Activated CD8-positive, alpha-beta memory T cell treated with anti-CD3 and anti-CD28 coated beads for 36 hours (primary cell): Measurements from ENCODE around the gene MED15. TPM values are rescaled to one million over a fixed set of nuclear protein-coding genes. Genes with fewer than 3 reads are reported as not detected.
"Not testable (repeated sequence)": the region's sequence is repeated elsewhere in the genome, so short reads cannot be mapped to it uniquely, and the experiment has no call there.

Experiments
- CTCF ChIA-PET: fragments of 350-600 bp; sonication (Branson Sonifier 250); formaldehyde crosslinking; loops from one replicate; lab custom pipeline; 2021; ENCODE audit warnings: antibody characterized with exemption; lab: Charles Lee
- POLR2A ChIA-PET: fragments of 350-600 bp; sonication (Branson Sonifier 250); formaldehyde crosslinking; loops from one replicate; lab custom pipeline; 2021; ENCODE audit warnings: antibody characterized with exemption; lab: Charles Lee
- total RNA-seq, 2 experiments: library from RNA; stranded (reverse); gene quantifications; one replicate each; pipeline ENCODE4 v1.2.3, GENCODE V29; 2021

MED15 gene
- total RNA-seq, 2 experiments from 2014 or later, result 84.2 to 90.1 TPM

DNA sequence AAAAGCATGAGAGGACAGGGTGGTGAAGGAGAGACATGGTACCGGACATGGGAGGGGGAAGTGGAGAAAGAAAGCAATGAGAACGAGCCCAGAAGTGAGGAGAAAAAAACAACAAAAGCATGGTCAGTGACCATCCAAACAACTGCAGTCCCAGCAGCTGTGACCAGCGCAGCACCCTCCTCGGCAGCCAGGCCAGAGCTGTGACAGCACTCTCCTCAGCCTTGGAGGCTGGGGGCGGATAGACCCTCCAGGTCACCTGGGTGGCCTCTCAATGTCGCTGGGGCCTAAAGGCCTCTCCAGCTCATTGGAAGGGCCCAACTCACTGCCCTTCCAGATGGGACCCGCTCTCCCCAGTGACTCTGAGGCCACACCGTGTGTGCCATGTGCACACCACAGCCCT is 103.3 kb downstream of the MED15 start:
- ChIA-PET CTCF (interaction anchor here (0.8 kb wide), 1 partner anchor 9 kb away, joined by 3 read pairs; no protein-coding TSS in a partner anchor), POLR2A (no interaction called here)

DNA sequence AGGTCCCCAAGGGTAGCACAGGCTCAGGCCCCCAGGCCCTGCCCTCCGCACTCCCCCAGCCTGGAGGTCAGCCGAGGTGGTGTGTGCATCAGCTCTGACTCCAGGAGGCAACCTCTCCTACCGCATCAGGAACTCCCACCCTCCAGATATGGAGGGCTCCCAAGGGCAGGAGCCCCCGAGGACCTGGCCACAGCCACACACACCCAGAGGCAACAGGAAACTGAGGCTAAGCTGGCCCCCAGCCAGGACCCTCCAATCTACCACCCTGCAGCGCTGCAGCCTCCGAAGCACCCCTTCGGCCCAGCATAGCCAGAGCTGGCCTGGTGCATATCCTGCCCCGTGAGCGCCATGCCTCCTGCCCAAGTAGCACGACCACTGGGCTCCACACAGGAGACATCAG is 104.0 kb downstream of the MED15 start:
- POLR2A ChIA-PET, result no interaction called here
- CTCF ChIA-PET, result interaction anchor here (0.5 to 0.8 kb wide), 2 partner anchors 8 to 83 kb away, joined by 3 read pairs; no protein-coding TSS in a partner anchor

GRCh38 chr22:20613301-20613700 is 105.9 kb downstream of the MED15 start:
- POLR2A ChIA-PET, result no interaction called here
- CTCF ChIA-PET, result interaction anchor here (1.0 kb wide), 1 partner anchor 10 kb away, joined by 4 read pairs; no protein-coding TSS in a partner anchor

DNA sequence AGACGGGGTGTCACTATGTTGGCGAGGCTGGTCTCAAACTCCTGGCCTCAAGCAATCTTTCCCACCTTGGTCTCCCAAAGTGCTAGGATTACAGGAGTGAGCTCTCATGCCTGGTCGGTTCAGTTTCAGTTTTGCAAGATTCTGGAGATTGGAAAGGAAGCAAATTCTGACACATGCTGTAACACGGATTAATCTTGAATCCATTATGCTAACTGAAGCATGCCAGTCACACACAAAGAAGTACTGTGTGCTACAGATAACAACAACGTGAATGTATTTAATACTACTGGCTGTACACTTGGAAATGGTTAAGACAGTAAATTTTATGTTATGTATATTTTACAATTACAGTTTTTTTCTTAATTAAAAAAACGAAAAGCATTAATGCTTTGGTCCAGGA is 107.6 kb downstream of the MED15 start:
- ChIA-PET POLR2A (no interaction called here), CTCF (no interaction called here)

DNA sequence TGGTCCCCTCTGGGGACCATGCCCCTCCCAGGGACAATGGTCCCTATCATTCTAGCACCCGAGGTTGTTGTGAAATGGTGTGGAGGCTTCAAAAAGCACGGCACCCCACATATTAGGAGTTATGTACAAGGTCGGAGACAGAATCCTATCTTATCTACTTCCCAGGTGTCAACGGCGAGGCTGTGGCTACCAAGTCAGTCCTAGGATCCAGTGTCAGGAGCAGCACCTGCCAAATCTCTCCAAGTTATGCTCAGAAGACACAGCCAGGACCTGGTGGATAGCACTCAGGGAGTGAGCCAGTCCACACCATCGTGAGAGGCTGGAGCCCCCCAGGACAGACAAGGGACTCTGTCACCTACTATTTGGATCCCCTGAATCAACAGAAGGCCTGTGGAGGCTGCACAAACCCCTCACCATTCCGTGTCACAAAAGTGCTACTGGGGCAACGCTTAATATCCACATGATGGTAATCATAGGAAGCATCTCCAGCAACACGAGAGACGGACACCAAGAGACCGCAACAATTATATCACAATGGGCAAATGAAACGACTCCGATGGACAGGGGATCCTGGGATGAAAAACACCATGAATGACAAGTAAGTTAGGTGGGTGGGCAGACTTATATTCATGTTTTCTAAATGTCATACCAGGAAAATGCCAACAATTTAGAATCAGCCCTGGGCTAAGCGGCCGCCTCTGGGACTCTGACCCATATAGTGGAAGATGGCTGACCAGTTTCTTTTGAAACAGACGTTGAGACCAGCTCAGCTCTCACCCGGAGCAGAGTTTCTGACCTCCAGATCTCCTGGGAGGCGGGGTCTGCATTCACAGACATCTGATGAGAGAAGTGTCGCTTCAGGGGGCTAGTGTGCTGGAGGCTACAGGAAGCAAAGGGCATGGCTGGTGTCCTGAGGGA is 108.4 kb downstream of the MED15 start:
- ChIA-PET CTCF (no interaction called here), POLR2A (no interaction called here)

DNA sequence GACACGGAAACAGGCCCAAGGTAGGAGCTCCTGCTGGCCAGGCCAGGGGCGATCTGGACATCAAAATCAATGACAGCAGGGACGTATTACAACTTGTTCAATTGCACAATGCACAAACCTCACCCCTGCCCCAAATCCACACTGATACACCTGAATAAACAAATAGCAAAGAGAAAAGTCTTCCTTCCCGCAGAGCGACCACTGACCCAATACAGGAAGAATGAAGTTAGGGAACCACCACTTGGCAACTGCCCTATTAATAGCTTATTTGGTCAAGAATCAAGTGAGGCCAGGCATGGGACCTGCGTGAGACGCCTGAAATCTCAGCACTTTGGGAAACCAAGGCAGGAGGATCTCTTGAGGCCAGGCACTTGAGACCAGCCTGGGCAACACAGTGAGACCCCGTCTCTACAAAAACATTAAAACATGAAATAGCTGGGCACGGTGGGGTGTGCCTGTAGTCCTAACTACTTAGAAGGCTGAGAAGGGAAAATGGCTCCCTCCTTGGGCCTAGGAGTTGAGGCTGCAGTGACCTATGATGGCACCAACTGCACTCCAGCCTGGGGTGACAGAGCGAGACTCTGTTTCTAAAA is 109.1 kb downstream of the MED15 start:
- CTCF ChIA-PET, result no interaction called here
- POLR2A ChIA-PET, result no interaction called here

GRCh38 chr22:20618488-20618887 is 111.1 kb downstream of the MED15 start:
- CTCF ChIA-PET, result no interaction called here
- POLR2A ChIA-PET, result no interaction called here

- CTCF ChIA-PET, result interaction anchor here (0.5 to 1.3 kb wide), 2 partner anchors 8 to 141 kb away, joined by 3 read pairs; no protein-coding TSS in a partner anchor
Observed at GRCh38 chr22:20619045-20619892, 111.9 kb downstream of the MED15 start.

DNA sequence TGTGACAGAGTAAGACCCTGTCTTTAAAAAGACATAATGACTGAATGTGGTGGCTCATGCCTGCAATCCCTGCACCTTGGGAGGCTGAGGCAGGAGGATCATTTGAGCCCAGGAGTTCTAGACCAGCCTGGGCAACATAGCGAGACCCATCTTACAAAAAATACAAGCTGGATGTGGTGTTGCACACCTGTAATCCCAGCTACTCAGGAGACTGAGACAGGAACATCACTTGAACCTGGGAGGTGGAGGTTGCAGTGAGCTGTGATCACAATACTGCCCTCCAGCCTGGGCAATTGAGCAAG is 112.4 kb downstream of the MED15 start:
- POLR2A ChIA-PET, result not testable (repeated sequence)
- CTCF ChIA-PET, result interaction anchor here (0.5 to 1.3 kb wide), 3 partner anchors 9 to 141 kb away, joined by 3 to 4 read pairs (median 3); no protein-coding TSS in a partner anchor

More at GRCh38 chr22:20619045-20619892, 111.9 kb downstream of the MED15 start:
- POLR2A ChIA-PET, result no interaction called here

- ChIA-PET CTCF (interaction anchor here (0.6 to 1.0 kb wide), 2 partner anchors 12 to 276 kb away, joined by 3 read pairs; no protein-coding TSS in a partner anchor), POLR2A (interaction anchor here (0.6 kb wide), 1 partner anchor 174 kb away, joined by 9 read pairs; no protein-coding TSS in a partner anchor)
Observed at GRCh38 chr22:20621162-20621561, 113.8 kb downstream of the MED15 start.

DNA sequence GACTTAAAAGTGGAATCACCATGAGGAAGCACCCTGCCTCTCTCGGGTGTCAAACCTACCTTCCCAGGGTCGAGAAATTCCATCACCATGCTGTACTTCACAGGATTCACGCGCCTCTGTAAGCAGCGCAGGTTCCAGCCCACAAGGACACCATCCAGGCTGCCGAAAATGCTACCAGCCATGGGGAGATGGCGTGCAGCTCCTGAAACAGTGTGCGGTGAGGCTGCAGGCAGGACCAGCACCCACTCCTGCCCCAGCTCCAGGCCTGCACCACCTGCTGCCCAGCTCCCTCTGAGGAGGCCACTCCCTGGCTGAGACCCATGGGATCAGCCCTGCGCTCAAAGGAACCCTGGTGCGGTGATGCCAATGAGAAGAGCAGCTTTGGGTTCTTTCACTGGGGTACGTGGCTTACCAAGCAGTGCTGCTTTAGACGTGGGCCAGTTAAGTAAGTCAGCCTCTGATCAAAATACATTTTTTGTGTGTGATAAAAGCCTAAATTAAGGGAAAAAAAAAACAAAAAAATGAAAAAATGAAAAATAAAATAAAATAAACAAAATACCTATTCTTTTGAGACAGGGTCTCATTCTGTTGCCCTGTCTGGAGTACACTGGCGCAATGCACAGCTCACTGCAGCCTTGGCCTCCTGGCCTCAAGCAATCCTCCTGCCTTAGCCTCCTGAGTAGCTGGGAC is 115.4 kb downstream of the MED15 start:
- CTCF ChIA-PET, result interaction anchor here (0.5 to 1.3 kb wide), 3 partner anchors 9 to 248 kb away, joined by 3 to 4 read pairs (median 3); no protein-coding TSS in a partner anchor
- POLR2A ChIA-PET, result no interaction called here

- ChIA-PET POLR2A (no interaction called here), CTCF (interaction anchor here (1.0 to 1.3 kb wide), 2 partner anchors 10 to 17 kb away, joined by 4 to 5 read pairs; no protein-coding TSS in a partner anchor)
Observed at GRCh38 chr22:20624161-20624616, 116.8 kb downstream of the MED15 start.

- POLR2A ChIA-PET, result no interaction called here
- CTCF ChIA-PET, result no interaction called here
Observed at GRCh38 chr22:20625270-20625669, 117.9 kb downstream of the MED15 start.

GRCh38 chr22:20626811-20627210 is 119.4 kb downstream of the MED15 start:
- POLR2A ChIA-PET, result no interaction called here
- CTCF ChIA-PET, result no interaction called here

GRCh38 chr22:20627432-20627831 is 120.0 kb downstream of the MED15 start:
- CTCF ChIA-PET, result no interaction called here
- POLR2A ChIA-PET, result no interaction called here

GRCh38 chr22:20628081-20628939 is 120.9 kb downstream of the MED15 start:
- CTCF ChIA-PET, result no interaction called here

DNA sequence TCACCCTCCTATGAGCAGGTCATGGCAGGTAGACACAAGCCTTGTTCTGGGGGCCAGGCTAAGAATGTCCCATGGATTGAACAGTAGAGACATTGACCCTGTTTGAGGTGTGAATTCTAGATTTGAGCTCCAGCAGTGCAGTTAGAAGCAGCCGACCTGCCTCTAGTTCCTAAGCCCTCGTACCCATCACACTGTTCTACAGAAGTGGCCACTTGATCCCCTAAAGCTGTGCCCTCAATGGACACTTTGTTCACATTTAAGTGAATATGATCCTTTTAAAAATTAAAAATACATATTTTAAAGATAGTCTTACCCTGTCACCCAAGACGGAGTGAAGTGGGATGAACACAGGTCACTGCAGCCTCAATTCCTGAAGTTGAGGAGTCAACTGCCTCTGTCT is 122.0 kb downstream of the MED15 start:
- CTCF ChIA-PET, result no interaction called here
- POLR2A ChIA-PET, result no interaction called here

More at GRCh38 chr22:20628081-20628939, 120.9 kb downstream of the MED15 start:
- POLR2A ChIA-PET, result no interaction called here
